Effector CD8-positive, alpha-beta T cell (primary cell): ENCODE data around the gene SEC11A.
"Not testable (repeated sequence)": the region's sequence is repeated elsewhere in the genome, so short reads cannot be mapped to it uniquely, and the experiment has no call there.

Experiments used
- DNase-seq: peaks from one replicate; lab custom pipeline; 2025; lab: John Stamatoyannopoulos, UW

SEC11A gene

DNA sequence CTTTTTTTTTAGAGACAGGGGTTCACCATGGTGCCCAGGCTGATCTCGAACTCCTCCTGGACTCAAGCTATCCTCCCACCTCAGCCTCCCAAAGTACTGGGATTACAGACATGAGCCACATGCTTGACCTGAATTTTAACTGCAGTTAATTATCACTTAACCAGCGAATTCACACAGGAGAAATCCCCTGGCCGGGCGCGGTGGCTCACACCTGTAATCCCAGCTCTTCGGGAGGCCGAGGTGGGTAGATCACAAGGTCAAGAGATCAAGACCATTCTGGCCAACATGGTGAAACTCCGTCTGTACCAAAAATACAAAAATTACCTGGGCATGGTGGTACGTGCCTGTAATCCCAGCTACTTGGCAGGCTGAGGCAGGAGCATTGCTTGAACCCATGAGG is 74.1 kb downstream of the SEC11A start:
- not testable (repeated sequence) for DNase-seq

DNA sequence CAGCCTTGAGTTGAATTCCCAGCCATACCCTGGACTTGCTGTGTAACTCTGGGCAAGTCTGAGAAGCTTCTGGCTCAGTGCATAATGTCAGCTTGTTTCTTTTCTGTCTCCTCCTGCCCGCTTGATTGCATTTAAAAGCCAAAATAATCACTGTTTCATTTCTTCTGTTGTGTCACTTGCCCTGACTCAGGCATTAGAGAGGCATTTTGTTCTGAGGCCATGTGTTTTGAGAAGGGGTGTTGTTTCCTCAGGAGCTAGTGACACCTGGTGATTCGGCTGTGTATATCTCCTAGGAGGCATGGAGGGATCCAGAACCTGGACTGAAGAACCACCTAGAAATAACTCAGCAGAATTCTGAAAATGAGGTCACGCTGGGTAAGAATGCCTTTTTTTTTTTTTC is 77.8 kb downstream of the SEC11A start:
- no peak for DNase-seq

DNA sequence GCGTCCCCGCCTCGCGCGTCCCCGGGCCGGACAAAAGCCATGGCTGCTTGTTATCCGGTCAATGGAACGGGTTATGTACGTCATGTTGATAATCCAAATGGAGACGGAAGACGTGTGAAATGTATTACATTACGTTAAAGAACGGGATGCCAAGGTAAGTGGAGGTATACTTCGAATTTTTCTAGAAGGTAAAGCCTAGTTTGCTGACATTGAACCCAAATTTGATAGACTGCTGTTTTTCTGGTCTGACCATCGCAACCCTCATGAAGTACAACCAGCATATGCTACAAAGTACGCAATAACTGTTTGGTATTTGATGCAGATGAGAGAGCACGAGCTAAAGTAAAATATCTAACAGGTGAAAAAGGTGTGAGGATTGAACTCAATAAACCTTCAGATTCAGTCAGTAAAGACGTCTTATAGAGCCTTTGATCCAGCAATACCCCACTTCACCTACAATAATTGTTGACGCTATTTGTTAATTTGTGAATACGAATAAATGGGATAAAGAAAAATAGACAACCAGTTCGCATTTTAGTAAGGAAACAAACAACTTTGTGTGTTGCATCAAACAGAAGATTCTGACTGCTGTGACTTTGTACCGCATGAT is 81.6 kb downstream of the SEC11A start:
- DNase-seq = no peak

DNA sequence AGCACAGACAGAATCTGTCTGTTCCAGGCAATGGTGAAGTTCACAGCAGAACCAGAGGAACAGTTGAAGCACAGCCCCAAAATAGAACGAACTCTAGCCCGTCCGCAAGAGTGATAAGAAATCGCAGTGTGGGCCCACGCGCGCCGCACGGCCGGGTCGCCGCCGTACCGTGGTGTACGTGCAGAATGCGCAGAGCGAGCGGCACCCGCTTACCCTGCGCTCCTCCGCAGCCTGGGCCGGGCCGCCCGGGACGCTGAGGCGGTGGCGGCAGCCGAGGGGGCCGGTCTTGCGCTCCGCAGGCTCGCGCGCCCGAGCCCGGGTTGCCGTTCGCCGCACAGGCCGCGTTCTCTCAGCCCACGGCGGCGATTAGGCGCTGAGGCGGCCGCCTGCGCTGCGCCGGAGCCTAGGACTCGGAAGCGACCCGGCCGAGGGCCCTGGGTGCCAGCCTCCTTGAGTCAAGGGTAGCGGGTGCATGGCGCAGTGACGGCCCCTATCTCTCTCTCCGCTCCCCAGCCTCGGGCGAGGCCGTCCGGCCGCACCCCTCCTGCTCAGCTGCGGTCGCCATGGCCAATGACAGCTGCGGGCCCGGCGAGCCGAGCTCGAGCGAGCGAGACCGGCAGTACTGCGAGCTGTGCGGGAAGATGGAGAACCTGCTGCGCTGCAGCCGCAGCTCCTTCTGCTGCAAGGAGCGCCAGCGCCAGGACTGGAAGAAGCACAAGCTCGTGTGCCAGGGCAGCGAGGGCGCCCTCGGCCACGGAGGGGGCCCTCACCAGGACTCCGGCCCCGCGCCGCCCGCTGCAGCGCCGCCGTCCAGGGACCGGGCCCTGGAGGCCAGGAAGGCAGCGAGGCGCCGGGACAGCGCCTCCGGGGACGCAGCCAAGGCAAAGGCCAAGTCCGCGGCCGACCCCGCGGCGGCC is 82.4 kb downstream of the SEC11A start:
- peak; percentile 36 for DNase-seq

DNA sequence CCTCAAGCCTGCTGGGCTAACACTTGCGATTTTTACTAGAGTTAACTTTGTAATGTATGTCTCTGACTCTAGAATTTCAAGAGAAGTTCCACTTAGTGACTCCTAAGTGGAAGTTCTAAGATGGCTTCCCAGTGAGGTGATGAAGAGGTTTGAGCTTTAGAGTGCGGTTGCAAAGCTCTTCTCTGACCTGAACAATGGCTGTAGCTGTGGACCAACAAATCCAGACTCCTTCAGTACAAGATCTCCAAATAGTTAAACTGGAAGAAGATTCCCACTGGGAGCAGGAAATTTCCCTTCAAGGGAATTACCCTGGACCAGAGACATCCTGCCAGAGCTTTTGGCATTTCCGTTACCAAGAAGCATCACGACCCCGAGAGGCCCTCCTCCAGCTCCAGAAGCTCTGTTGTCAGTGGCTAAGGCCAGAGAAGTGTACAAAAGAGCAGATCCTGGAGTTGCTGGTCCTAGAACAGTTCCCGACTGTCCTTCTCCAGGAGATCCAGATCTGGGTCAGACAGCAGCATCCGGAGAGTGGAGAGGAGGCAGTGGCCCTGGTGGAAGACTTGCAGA is 84.2 kb downstream of the SEC11A start:
- no peak for DNase-seq

DNA sequence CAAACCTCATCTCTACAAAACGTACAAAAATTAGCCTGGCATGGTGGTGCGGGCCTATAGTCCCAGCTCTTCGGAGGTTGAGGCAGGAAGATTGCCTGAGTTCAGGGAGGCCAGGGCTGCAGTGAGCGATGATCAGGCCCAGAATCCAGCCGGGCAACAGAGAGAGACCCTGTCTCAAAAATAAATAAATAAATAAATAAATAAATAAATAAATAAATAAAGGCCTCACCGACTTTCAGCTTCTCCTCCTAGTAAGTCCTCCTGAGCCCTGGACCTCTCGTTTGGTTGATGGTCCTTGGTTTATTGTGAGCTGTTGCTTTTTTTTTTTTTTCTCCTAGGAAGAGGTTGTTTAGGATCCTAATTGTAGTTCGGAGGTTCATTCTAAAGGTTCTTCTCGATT is 86.9 kb downstream of the SEC11A start:
- no peak for DNase-seq

DNA sequence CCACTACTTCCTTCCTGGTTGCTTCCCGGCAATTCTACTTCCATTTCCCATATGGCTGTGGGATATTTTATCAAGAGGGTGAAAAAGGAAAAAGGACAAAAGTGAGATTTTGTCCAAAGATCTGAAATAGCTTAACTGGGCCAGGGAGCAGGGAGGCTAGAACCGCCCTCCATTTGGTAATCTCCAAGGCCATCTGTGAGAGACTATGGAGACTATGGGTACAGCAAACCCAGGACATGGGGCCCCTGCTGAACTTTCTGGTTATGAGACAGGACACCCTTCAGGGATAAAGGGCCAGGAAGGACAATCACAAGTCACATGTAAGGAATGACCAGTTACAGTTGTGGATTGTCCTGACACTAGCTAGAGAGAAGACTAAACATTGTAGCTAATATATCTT is 90.8 kb downstream of the SEC11A start:
- DNase-seq = no peak

DNA sequence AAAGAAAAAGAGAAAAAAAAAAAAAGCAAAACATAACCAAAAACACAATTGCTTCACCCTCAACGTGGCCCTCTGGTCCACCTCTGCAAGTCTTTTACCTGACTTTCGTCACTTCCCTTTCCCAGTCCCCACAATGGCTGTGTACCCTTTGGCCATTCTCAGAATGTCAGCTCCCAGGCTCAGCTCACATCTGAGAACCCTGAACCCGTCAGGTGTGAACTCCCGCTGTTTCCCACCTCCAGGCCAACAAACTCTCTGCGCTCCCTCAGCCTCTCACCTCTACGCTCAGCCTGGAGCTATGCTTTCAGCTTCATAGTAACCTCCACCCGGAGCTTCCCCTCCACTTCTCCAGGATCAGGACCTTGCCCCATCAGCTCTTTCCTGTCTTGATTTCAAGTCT is 91.6 kb downstream of the SEC11A start:
- no peak for DNase-seq

GRCh38 chr15:84621358-84621979 is 94.5 kb downstream of the SEC11A start:
- no peak for DNase-seq

DNA sequence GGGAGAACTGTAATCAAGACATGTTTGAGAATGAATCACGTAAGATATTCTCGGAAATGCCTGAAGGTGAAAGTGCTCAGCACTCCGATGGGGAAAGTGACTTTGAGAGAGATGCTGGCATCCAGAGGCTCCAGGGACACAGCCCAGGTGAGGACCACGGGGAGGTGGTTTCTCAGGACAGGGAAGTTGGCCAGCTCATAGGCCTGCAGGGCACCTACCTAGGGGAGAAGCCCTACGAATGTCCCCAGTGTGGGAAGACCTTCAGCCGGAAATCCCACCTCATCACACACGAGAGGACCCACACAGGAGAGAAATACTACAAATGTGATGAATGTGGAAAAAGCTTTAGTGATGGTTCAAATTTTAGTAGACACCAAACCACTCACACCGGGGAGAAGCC is 95.3 kb downstream of the SEC11A start:
- no peak for DNase-seq
